LNCaP clone FGC (cell line): ENCODE results near the gene MPIG6B.
A peak's percentile ranks its signal among the peaks of the same experiment; 100 is the strongest.
"Not testable (repeated sequence)": the region's sequence is repeated elsewhere in the genome, so short reads cannot be mapped to it uniquely, and the experiment has no call there.

Experiments
- DNase-seq: peaks from one replicate; pipeline ENCODE4 v3.0.0-alpha.2; 2011; ENCODE audit warnings: low read depth
- H3K4me3 ChIP-seq: 2 replicates; pipeline ENCODE4 v1.5.1; 2011; ENCODE audit warnings: mild to moderate bottlenecking, low read depth, low read length, control low read depth
- CTCF ChIP-seq: IDR thresholded peaks from 2 replicates; pipeline ENCODE4 v1.5.1; 2012; ENCODE audit warnings: mild to moderate bottlenecking; ENCODE audit not compliant: control insufficient read depth, insufficient read depth; ENCODE audit errors: extremely low read depth

MPIG6B gene

GRCh38 chr6:31708224-31708623 lies 14.9 kb upstream of the MPIG6B start:
- TF ChIP-seq CTCF, result no peak
- H3K4me3 ChIP-seq, result no peak overlapping the region
- no peak for DNase-seq

- H3K4me3 ChIP-seq, DNase-seq: not testable (repeated sequence)
Measured at GRCh38 chr6:31709157-31709556, 14.0 kb upstream of the MPIG6B start.

GRCh38 chr6:31710523-31711219 lies 12.5 kb upstream of the MPIG6B start:
- no peak for TF ChIP-seq CTCF
- H3K4me3 ChIP-seq, result no peak overlapping the region
- no peak for DNase-seq

- H3K4me3 ChIP-seq, result no peak overlapping the region
- TF ChIP-seq CTCF, result no peak
- no peak for DNase-seq
Measured at GRCh38 chr6:31711233-31711632, 11.9 kb upstream of the MPIG6B start.

- H3K4me3 ChIP-seq, result no peak overlapping the region
- DNase-seq, result peak; percentile 19
- TF ChIP-seq CTCF, result peak; percentile 65
Measured at GRCh38 chr6:31712296-31712695, 10.9 kb upstream of the MPIG6B start.

- TF ChIP-seq CTCF, result no peak
- no peak for DNase-seq
- H3K4me3 ChIP-seq, result no peak overlapping the region
Measured at GRCh38 chr6:31713465-31713864, 9.7 kb upstream of the MPIG6B start.

- no peak overlapping the region for H3K4me3 ChIP-seq
- DNase-seq, result no peak
- no peak for TF ChIP-seq CTCF
Measured at GRCh38 chr6:31713991-31714684, 9.0 kb upstream of the MPIG6B start.
